HCT116 (cell line): ENCODE measurements around the gene NRIP3. TPM values are rescaled to one million over a fixed set of nuclear protein-coding genes. Genes with fewer than 3 reads are reported as not detected.

Experiments used
- ATAC-seq: fragments of 200-7000 bp; cut with Tn5 transposase; 2 replicates; pipeline ENCODE4 v1.9.1; 2020; ENCODE audit warnings: mild to moderate bottlenecking, moderate library complexity
- BruUV-seq: library from RNA; stranded (reverse); fragments of 400-500 nt; replicated peaks from 2 replicates; lab custom pipeline; 2021; lab: Mats Ljungman, UMichigan
- CTCF ChIA-PET: fragments of 300-600 bp; sonication (Branson Sonifier 250); formaldehyde crosslinking; loops from one replicate; lab custom pipeline; 2021; ENCODE audit warnings: antibody characterized with exemption; lab: Charles Lee
- POLR2A ChIA-PET: fragments of 300-600, 350-600 bp; sonication (Branson Sonifier 250); formaldehyde crosslinking; loops from one replicate; lab custom pipeline; 2021; ENCODE audit warnings: antibody characterized with exemption; lab: Charles Lee
- RAD21 ChIA-PET, 2 experiments: fragments of 300-600 bp; sonication (Branson Sonifier 250); formaldehyde crosslinking; loops; one replicate each; lab custom pipeline; 2023; ENCODE audit warnings: low total read pairs in 2 of 2; ENCODE audit not compliant: uncharacterized antibody in 2 of 2, unreplicated experiment in 2 of 2, low non-redundant PET in 1 of 2; lab: Charles Lee
- DNase-seq: peaks from one replicate; pipeline ENCODE4 v3.0.0-alpha.2; 2010; ENCODE audit warnings: low read depth, low spot score
- H2AFZ ChIP-seq: fragments of 200-600 bp; shearing (Covaris generic), sonication (generic); 2 replicates; pipeline ENCODE4 v1.6.1; 2017; ENCODE audit warnings: low read depth, mixed run types, mixed read lengths, antibody characterized with exemption, low read length; ENCODE audit not compliant: poor library complexity, severe bottlenecking
- H3K27ac ChIP-seq: 2 replicates; pipeline ENCODE4 v1.5.1; 2012; ENCODE audit warnings: low read depth, low read length
- H3K27me3 ChIP-seq: fragments of 200-600 bp; sonication (generic); 2 replicates; pipeline ENCODE4 v1.6.1; 2016; ENCODE audit warnings: mixed run types, low read length, mixed read lengths; ENCODE audit not compliant: insufficient read depth
- H3K36me3 ChIP-seq, 2 experiments: fragments of 200-500 bp in 1 of 2; fragments of 200-600 bp in 1 of 2; sonication (Bioruptor generic) in 1 of 2; sonication (generic) in 1 of 2; 2 replicates each; pipeline versions ENCODE4 v1.5.1 to v1.6.1; 2014 to 2016; ENCODE audit warnings: low read length in 2 of 2, inconsistent platforms in 1 of 2, mixed read lengths in 1 of 2, mixed run types in 1 of 2; ENCODE audit not compliant: insufficient read depth in 2 of 2, control insufficient read depth in 1 of 2
- H3K4me1 ChIP-seq, 2 experiments: fragments of 200-600 bp in 1 of 2; sonication (generic) in 1 of 2; 2 replicates each; pipeline versions ENCODE4 v1.5.1 to v1.6.1; 2012 to 2017; ENCODE audit warnings: low read length in 2 of 2, inconsistent platforms in 1 of 2, mild to moderate bottlenecking in 1 of 2, mixed read lengths in 1 of 2, mixed run types in 1 of 2, moderate library complexity in 1 of 2; ENCODE audit not compliant: insufficient read depth in 2 of 2, control insufficient read depth in 1 of 2
- H3K4me2 ChIP-seq: fragments of 200-600 bp; sonication (generic); 2 replicates; pipeline ENCODE4 v1.6.1; 2017; ENCODE audit warnings: mixed run types, low read length, mixed read lengths
- H3K4me3 ChIP-seq, 2 experiments: fragments of 200-600 bp in 1 of 2; sonication (generic) in 1 of 2; replicated peaks in 1 of 2; 2 replicates each; pipeline ENCODE4 v1.5.1; 2011 to 2016; ENCODE audit warnings: low read length in 2 of 2, control low read depth in 1 of 2, low read depth in 1 of 2, mild to moderate bottlenecking in 1 of 2, mixed read lengths in 1 of 2, mixed run types in 1 of 2
- H3K79me2 ChIP-seq: fragments of 200-600 bp; sonication (generic); 2 replicates; pipeline ENCODE4 v1.6.1; 2017; ENCODE audit warnings: mild to moderate bottlenecking, mixed run types, low read length, moderate library complexity, mixed read lengths; ENCODE audit not compliant: insufficient read depth
- H3K9ac ChIP-seq: fragments of 200-600 bp; sonication (generic); 2 replicates; pipeline ENCODE4 v1.6.1; 2016; ENCODE audit warnings: low read length, mixed read lengths
- H3K9me2 ChIP-seq: fragments of 200-600 bp; sonication (generic), shearing (Covaris generic); 2 replicates; pipeline ENCODE4 v1.6.1; 2017; ENCODE audit warnings: mixed run types, mild to moderate bottlenecking, moderate library complexity; ENCODE audit not compliant: insufficient read depth
- H3K9me3 ChIP-seq, 2 experiments: fragments of 200-500 bp in 1 of 2; fragments of 200-600 bp in 1 of 2; sonication (Bioruptor generic) in 1 of 2; sonication (generic) in 1 of 2; 2 replicates each; pipeline ENCODE4 v1.6.1; 2014 to 2017; ENCODE audit warnings: low read length in 2 of 2, mixed read lengths in 2 of 2, inconsistent platforms in 1 of 2, low read depth in 1 of 2, mild to moderate bottlenecking in 1 of 2, mixed run types in 1 of 2, moderate library complexity in 1 of 2; ENCODE audit not compliant: control insufficient read depth in 1 of 2, insufficient read depth in 1 of 2
- H4K20me1 ChIP-seq: fragments of 200-600 bp; sonication (generic), shearing (Covaris generic); 2 replicates; pipeline ENCODE4 v1.6.1; 2017; ENCODE audit warnings: mixed run types, mild to moderate bottlenecking, moderate library complexity; ENCODE audit not compliant: insufficient read depth
- CEBPB ChIP-seq: IDR thresholded peaks from 2 replicates; pipeline ENCODE4 v1.6.1; 2012; ENCODE audit warnings: low read depth
- ELF1 ChIP-seq: IDR thresholded peaks from 2 replicates; pipeline ENCODE4 v1.6.1; 2012; ENCODE audit warnings: low read depth, borderline replicate concordance
- MAX ChIP-seq: IDR thresholded peaks from 2 replicates; pipeline ENCODE4 v1.6.1; 2012
- SP1 ChIP-seq: IDR thresholded peaks from 2 replicates; pipeline ENCODE4 v1.6.1; 2012; ENCODE audit warnings: low read depth
- TCF7L2 ChIP-seq: IDR thresholded peaks from 2 replicates; pipeline ENCODE4 v1.7.0; 2011; ENCODE audit warnings: borderline replicate concordance, inconsistent platforms; ENCODE audit not compliant: insufficient read depth, insufficient read length; ENCODE audit errors: extremely low read depth
- YY1 ChIP-seq: IDR thresholded peaks from 2 replicates; pipeline ENCODE4 v1.6.1; 2011; ENCODE audit warnings: low read length, low read depth, moderate library complexity, mild to moderate bottlenecking; ENCODE audit not compliant: insufficient replicate concordance; ENCODE audit errors: extremely low read depth
- intact Hi-C: fragments of 100-400 bp; cut with micrococcal nuclease; formaldehyde crosslinking; loops from 2 replicates; pipeline ENCODE4 v1.10.0; 2022
- total RNA-seq: library from RNA; stranded (reverse); gene quantifications from one replicate; pipeline ENCODE4 v1.2.1, GENCODE V29; 2021; ENCODE audit not compliant: unreplicated experiment
- TF ChIP-seq, protein P1 (sequence below): IDR thresholded peaks from 2 replicates; pipeline ENCODE4 v1.6.1; 2012
- TF ChIP-seq, protein P2 (sequence below): IDR thresholded peaks from 2 replicates; pipeline ENCODE4 v1.6.1; 2012; ENCODE audit warnings: low read depth

NRIP3 gene
- total RNA-seq, 1 experiment from 2014 or later = 0.15 TPM

- RAD21 ChIA-PET = no interaction called here
Measured at GRCh38 chr11:9038541-9038940, 34.7 kb upstream of the NRIP3 start.

More at GRCh38 chr11:9038541-9038940, 34.7 kb upstream of the NRIP3 start:
- Histone ChIP-seq H3K4me3 (no peak overlapping the region; a peak in 1 of 4 replicates), H4K20me1 (no peaks in the 10 kb centered on the region), H3K4me1 (peaks cover 0 to 22% of the 10 kb centered on the region in 2 experiments; a peak in 2 of 4 replicates), H3K4me2 (peak overlapping the region; percentile 60)
- CTCF ChIA-PET = interaction anchor here (1.7 kb wide), 1 partner anchor 23 kb away, joined by 5 read pairs; no protein-coding TSS in a partner anchor
- ATAC-seq = no peak
- no TSS peak for BruUV-seq
- TF ChIP-seq, protein P1, sequence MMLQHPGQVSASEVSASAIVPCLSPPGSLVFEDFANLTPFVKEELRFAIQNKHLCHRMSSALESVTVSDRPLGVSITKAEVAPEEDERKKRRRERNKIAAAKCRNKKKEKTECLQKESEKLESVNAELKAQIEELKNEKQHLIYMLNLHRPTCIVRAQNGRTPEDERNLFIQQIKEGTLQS = no peak
- TF ChIP-seq MAX (no peak), SP1 (no peak), YY1 (no peak), TCF7L2 (no peak), CEBPB (no peak), ELF1 (no peak)
- TF ChIP-seq, protein P2, sequence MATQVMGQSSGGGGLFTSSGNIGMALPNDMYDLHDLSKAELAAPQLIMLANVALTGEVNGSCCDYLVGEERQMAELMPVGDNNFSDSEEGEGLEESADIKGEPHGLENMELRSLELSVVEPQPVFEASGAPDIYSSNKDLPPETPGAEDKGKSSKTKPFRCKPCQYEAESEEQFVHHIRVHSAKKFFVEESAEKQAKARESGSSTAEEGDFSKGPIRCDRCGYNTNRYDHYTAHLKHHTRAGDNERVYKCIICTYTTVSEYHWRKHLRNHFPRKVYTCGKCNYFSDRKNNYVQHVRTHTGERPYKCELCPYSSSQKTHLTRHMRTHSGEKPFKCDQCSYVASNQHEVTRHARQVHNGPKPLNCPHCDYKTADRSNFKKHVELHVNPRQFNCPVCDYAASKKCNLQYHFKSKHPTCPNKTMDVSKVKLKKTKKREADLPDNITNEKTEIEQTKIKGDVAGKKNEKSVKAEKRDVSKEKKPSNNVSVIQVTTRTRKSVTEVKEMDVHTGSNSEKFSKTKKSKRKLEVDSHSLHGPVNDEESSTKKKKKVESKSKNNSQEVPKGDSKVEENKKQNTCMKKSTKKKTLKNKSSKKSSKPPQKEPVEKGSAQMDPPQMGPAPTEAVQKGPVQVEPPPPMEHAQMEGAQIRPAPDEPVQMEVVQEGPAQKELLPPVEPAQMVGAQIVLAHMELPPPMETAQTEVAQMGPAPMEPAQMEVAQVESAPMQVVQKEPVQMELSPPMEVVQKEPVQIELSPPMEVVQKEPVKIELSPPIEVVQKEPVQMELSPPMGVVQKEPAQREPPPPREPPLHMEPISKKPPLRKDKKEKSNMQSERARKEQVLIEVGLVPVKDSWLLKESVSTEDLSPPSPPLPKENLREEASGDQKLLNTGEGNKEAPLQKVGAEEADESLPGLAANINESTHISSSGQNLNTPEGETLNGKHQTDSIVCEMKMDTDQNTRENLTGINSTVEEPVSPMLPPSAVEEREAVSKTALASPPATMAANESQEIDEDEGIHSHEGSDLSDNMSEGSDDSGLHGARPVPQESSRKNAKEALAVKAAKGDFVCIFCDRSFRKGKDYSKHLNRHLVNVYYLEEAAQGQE = no peak
- TF ChIP-seq, all 23 proteins: peak for 0
- Histone ChIP-seq H3K9me3 (no peaks in the 10 kb centered on the region), H2AFZ (peak overlapping the region; percentile 77), H3K27me3 (no peaks in the 10 kb centered on the region), H3K36me3 (no peaks in the 10 kb centered on the region), H3K27ac (no peak overlapping the region), H3K9ac (0 out of 2 replicates have a peak overlapping the region, but pooled peaks have one; percentile 8), H3K79me2 (no peaks in the 10 kb centered on the region), H3K9me2 (no peaks in the 10 kb centered on the region)
- no peak for DNase-seq
- POLR2A ChIA-PET = no interaction called here
- intact Hi-C loops = no loop called here
